Measurements from ENCODE around the gene RUVBL2.

DNA sequence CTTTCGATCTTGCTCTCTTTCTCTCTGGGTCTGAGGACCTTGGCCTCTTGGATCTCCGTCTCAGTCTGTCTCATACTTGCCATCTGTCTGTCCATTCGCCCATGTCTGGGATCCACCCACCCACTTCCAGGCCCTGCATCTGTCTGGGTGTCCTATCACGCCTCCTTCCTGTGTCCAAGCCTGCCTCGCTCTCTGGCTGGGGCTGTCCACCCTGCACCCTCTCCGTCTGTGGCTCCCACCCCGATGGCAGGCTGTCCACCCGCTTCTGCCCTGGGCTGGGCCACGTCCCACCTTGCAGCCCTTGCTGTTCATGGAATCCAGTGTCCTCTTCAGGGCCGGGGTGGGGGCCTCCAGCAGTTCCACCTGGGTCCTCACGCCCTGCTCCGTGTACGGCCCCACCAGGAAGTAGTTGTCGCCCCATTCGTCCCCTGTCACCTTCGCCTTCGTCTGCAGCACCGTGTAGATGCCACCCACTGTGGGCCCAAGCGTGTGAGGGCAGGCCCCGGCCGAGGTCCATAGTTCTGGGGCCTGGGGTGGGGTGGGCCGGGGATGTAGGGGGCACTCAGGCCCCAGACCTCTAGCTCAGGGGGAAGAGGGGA lies 2.6 kb upstream of the RUVBL2 start:
- TF ChIP-seq ZFX (IDR thresholded peaks at IDR 0.05; ENCODE audit: borderline replicate concordance), result no peak
- TF ChIP-seq, protein P1, sequence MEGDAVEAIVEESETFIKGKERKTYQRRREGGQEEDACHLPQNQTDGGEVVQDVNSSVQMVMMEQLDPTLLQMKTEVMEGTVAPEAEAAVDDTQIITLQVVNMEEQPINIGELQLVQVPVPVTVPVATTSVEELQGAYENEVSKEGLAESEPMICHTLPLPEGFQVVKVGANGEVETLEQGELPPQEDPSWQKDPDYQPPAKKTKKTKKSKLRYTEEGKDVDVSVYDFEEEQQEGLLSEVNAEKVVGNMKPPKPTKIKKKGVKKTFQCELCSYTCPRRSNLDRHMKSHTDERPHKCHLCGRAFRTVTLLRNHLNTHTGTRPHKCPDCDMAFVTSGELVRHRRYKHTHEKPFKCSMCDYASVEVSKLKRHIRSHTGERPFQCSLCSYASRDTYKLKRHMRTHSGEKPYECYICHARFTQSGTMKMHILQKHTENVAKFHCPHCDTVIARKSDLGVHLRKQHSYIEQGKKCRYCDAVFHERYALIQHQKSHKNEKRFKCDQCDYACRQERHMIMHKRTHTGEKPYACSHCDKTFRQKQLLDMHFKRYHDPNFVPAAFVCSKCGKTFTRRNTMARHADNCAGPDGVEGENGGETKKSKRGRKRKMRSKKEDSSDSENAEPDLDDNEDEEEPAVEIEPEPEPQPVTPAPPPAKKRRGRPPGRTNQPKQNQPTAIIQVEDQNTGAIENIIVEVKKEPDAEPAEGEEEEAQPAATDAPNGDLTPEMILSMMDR (IDR thresholded peaks at IDR 0.05), result no peak
